Activated CD4-positive, alpha-beta T cell treated with anti-CD3 and anti-CD28 coated beads, Interleukin-2, amount 50 U/mL, for 1 hour (primary cell): ENCODE results near the gene SH3RF1.

Experiments
- DNase-seq: peaks from one replicate; pipeline ENCODE4 v3.0.0-alpha.2; 2020

The SH3RF1 gene

GRCh38 chr4:169098054-169098497 lies 172.7 kb downstream of the SH3RF1 start:
- no peak for DNase-seq

GRCh38 chr4:169096221-169096620 lies 174.5 kb downstream of the SH3RF1 start:
- no peak for DNase-seq

DNA sequence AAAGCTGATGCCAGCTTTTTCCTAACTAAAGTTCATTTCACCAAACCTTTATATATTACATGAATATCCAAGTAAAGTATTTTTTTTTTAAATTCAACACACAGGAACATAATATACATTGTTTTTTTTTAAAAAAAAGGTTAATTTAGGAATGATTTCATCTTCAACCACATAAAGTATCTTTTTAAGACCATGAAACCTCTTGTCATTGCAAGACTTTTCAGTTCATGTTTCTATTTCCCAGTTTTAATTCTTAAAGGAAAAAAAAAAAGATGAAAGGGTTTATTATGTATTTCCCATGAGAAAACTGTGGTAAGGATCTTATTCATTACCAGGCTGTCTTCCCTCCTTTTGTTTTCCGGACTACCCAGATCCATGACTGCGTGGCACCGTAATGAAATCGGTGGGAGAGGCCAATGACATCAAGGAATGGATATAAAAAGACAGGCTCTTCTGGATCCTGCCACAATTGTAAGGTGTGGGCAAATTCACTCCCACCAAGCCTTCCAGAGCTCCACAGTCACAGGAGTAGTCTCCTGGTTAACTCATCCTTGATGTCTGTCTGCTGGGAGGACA lies 176.0 kb downstream of the SH3RF1 start:
- DNase-seq: no peak

GRCh38 chr4:169092889-169093522 lies 177.8 kb downstream of the SH3RF1 start:
- no peak for DNase-seq

DNA sequence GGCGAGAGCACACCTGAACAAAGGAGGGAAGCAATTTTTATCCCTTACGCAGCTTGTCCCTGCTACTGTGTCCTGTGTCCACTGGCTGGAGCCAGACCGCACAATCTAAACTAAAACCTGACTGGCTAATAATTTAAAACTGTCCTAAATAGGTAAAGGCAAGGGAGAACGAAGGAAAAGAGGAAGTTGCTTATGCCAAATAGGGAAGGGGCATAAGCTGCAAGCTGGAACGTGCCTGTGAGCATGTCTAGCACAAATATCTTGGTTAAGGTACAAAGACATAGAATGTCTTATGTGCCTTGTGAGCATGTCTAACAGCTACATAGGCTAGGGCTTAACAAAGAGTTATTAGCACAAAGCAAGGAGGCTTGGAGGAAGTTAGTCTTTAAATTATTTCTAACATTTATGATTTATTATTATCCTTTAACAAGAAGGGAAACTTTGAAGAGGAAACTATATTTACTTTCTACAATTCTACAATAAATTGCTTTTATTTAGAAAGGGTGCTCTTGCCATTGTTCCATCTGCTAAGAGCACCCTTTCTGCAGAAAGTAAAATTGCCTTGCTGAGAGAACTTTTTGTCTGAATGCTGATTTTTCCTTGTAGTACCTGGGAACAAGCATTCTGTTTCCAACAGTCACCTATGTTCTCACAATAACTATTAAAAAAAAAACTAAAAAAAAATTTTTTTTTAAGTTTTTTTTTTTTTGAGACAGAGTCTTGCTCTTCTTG lies 180.1 kb downstream of the SH3RF1 start:
- DNase-seq: no peak

- DNase-seq: no peak
Observed at GRCh38 chr4:169089004-169089403, 181.8 kb downstream of the SH3RF1 start.

DNA sequence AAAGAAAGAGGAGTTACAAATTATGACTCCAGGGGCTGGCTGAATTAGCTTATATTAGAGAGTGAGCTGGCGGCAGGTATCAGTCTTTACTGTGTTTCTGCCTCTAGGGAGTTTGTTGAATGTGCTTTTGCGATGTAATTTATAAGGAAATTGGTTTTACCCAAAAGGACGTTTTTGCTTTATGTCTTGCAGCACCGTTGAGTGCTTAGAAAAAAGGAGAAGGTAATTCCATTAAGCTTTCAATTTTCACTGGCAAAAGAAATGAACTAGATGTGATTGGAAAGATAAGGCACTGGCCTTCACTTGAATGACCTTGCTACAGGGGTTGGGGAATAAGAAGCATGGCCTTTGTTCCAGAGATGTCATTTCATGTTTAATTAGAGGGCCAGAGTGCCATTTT lies 185.8 kb downstream of the SH3RF1 start:
- no peak for DNase-seq

DNA sequence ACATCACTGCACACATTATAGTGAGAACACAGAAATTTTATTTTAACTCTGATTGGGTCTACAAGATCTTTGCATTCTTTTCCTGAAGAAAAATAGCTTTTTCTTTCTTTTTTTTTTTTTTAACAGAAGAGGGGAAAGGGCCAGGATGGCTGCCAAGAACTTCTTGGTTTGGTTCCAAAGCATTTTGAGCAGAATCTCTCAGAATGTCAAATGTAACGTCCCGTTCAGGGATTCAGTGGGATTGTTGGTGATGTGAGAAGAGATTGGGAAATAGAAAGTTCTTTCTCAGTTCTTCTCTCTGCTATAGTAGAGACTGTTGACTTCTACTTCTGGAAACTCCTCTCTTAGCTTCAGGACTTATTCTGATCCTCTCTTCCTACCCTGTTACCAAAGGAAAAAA lies 189.8 kb downstream of the SH3RF1 start:
- DNase-seq: no peak

DNA sequence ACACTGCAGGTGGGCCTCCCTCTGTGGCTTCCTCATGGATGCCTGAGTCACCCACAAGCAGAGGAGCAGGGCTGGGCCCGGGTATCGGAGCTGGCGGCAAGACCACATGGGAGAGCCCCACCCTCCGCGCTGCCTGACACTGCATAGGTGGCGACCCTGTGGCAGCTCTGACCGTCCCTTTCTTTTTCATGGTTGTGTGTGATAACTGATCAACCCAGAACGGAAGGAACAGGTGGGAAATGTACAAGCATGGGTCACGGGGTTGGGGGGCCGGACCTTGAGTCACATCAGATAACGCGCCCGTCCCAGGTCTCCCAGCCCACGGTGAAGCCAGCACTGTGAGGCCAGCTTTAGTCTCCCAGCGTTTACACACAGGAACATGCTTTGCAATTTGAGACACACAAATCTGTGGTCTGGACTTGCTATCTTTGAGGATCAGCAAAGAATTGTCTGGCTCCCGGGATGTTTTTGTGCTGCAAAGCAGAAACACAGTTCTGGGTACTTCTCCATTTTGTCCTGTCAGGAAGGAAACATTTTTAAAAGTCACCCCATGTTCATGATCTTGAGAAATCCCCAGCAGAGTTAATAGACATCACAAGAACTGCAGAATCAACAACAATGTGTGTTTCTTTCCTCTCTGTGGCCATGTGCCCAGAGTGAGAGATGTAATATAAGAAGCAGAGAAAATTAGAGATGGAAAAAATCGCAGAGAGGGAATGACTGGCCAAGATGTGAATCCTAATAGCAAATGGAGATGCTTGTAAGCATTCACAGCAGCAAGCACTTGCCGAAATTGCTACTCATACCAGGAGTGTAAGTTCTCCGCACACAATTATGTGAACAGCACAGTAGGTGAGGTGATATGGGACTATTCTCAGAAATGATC lies 190.6 kb downstream of the SH3RF1 start:
- no peak for DNase-seq

- no peak for DNase-seq
Observed at GRCh38 chr4:169074117-169074516, 196.6 kb downstream of the SH3RF1 start.

DNA sequence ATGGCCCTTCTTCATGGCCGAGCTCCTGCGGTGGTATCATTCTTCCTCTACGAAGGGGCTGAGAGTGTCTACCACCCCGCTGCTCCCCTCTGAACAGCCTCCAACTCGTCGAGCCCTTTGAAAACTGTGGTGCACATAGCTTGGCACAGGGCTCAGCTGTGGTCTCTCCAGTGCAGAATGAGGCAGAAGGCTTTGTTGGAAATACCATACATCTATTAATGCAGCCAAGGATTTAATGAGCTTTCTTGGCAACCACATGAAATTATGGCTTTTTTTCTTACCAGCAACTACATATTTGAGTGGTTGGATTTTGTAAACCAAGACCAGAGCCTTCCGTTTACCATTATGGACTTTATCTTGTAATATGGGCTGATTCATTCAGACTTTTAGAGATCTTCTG lies 199.0 kb downstream of the SH3RF1 start:
- no peak for DNase-seq

GRCh38 chr4:169070895-169071218 lies 199.9 kb downstream of the SH3RF1 start:
- DNase-seq: no peak

DNA sequence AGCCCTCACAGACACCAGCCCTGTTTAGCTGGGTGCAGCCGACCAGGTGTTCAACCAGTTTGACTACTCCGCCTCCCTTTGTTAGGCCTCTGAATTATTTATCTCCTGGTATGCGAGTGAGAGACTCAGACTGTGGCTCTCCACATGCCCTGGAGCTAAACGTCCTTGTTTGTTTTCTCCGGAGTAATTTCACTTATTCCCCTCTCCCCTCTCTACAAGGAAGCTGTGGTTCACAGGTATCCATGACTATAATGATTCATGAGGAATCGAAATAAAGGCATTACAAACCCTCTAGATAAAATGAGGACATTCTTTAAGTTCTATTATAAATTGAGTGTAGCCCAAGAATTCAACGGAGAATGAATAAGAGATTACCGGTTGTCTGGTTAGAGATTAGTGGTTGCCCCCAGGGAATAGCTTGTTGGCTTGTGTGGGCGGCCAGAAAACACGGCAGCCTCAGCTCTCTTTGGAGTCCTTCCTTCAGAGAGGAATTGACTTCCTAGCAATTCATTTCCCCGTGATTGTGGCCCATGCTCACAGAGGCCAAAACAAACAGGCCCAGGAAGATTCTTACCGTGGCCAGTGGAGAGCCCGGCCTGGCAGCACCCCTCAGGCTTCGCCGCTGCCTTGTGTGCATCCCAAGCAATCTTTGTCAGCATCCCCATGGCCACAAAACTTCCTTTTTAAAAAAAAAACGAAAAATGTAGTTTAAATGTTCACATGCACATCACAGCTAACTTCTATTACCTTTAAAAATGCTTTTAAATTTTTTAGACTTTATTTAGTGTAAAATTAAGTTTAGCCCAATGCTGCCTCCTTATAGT lies 200.5 kb downstream of the SH3RF1 start:
- no peak for DNase-seq

- DNase-seq: no peak
Observed at GRCh38 chr4:169068423-169068822, 202.3 kb downstream of the SH3RF1 start.

GRCh38 chr4:169066934-169067333 lies 203.8 kb downstream of the SH3RF1 start:
- DNase-seq: no peak

- DNase-seq: no peak
Observed at GRCh38 chr4:169064296-169064695, 206.5 kb downstream of the SH3RF1 start.

DNA sequence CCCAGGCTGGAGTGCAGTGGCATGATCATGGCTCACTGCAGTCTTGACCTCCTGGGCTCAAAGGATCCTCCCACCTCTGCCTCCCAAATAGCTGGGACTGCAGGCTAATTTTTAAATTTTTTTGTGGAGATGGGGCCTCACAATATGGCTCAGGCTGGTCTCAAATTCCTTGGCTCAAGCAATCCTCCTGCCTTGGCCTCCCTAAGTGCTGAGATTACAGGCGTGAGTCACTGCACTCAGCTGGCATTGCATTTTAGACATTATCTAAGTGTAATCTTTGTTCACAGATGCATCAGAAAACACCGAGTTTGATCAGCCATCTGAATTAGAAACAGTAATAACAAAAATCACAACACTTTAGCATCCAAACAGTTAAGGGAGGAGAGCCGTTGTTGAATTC lies 207.3 kb downstream of the SH3RF1 start:
- DNase-seq: no peak

DNA sequence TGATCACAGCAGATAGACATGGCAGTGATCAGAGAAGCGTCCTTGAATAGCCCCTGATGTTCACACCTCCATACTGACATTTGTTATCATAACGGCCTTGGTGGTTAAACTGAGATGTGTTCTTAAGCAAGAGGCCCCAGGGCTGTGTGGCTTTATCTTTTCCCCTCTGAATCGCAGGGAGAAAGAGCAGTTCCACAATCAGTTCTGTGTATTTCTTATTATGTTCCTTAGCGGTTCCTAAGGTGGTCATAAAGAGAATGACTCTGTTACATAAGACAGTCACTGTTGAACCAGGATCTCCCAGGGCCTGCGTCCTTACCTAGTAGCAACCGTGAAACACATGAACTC lies 207.9 kb downstream of the SH3RF1 start:
- no peak for DNase-seq

DNA sequence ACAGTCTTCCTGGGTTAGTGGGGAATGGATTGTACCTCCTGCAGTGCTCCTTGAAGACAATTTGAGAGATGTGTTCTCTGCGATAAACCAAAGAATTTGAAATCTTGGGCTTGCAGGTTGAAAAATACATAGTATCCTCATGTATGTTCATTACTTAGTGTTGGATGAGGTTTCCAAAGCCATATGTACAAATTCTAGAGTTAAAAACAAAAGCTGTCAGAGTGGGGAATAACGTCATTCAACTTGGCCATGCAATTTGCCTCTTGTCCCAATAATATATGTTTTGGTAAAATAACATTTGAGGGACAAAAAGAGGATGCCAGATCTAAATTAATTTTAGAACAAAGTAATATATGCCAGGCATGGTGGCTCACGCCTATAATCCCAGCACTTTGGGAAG lies 209.4 kb downstream of the SH3RF1 start:
- DNase-seq: no peak

- DNase-seq: no peak
Observed at GRCh38 chr4:169060391-169061091, 210.2 kb downstream of the SH3RF1 start.

DNA sequence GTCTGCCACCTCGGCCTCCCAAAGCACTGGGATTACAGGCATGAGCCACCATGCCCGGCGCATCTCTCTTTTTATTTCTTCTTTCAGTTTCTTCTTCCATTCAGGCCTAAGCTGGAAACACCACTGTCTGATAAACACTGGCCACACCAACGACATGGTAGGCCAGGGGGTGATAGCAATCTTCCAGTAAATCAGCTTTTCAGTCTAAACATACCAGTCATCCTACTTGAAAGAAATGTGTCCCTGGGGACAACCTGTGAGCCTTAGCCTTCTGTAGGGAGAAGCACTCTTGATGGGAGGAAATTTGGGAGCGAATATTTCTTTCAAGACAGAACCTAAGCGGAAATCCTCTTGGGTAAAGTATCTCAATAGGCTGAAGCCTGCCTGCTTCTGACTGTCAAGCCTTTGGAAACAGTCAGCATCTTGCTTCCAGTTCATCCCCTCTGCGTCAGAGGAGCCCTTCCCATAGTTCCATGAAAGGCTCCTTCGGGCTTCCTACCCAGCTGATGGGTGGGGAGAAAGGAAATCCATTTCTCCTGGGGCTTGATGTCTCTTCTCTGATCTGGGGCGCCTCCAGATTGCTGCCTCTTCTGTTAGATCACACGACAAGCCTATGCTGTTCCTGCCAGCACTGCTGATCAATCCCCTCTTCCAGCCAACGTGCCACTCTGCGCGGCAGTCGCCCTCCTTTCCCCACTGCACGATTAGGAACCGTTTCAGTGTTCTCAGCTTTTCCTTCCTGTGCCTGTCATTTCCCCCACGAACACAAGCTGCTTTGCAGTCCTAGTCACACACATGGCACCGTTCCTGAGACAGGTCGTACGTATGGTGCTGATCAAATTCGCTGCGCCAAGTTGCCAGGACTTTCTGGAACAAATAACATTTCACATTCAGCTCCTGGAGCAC lies 211.2 kb downstream of the SH3RF1 start:
- no peak for DNase-seq
